SK-N-SH (cell line): ENCODE measurements around the gene CENPP. TPM values are rescaled to one million over a fixed set of nuclear protein-coding genes. Genes with fewer than 3 reads are reported as not detected.

Experiments
- CTCF ChIA-PET: fragments of 300-600, 350-600 bp; formaldehyde crosslinking; extraction: SDS; loops from one replicate; lab custom pipeline; 2021; lab: Yijun Ruan, JAX
- POLR2A ChIA-PET: fragments of 350-600 bp; sonication (Branson Sonifier 250); formaldehyde crosslinking; extraction: SDS; loops from one replicate; lab custom pipeline; 2020; ENCODE audit warnings: antibody characterized with exemption, inconsistent platforms; lab: Yijun Ruan, JAX
- DNase-seq: peaks from one replicate; pipeline ENCODE4 v3.0.0; 2012
- H2AFZ ChIP-seq: fragments of 200-600 bp; sonication (generic); 2 replicates; pipeline ENCODE4 v1.8.1; 2016; ENCODE audit warnings: antibody characterized with exemption, mild to moderate bottlenecking, low read depth
- H3F3A ChIP-seq: fragments of 200-600 bp; sonication (generic); replicated peaks from 2 replicates; pipeline ENCODE3; 2016; ENCODE audit warnings: antibody characterized with exemption, mild to moderate bottlenecking; ENCODE audit not compliant: insufficient read depth
- H3K27ac ChIP-seq, 2 experiments: fragments of 200-500 bp in 1 of 2; fragments of 200-600 bp in 1 of 2; sonication (Bioruptor generic) in 1 of 2; sonication (generic), shearing (Covaris generic) in 1 of 2; 2 replicates each; pipeline versions ENCODE4 v1.5.1 to v1.6.1; 2014 to 2016; ENCODE audit warnings: low read depth in 2 of 2, inconsistent platforms in 1 of 2, low read length in 1 of 2, mild to moderate bottlenecking in 1 of 2, mixed read lengths in 1 of 2
- H3K27me3 ChIP-seq: fragments of 200-600 bp; sonication (generic), shearing (Covaris generic); 2 replicates; pipeline ENCODE4 v1.6.1; 2016; ENCODE audit warnings: mixed run types; ENCODE audit not compliant: insufficient read depth
- H3K36me3 ChIP-seq, 2 experiments: fragments of 200-500 bp in 1 of 2; fragments of 200-600 bp in 1 of 2; sonication (Bioruptor generic) in 1 of 2; sonication (generic) in 1 of 2; replicated peaks in 1 of 2; 2 replicates each; pipeline versions ENCODE3 to v1.5.1; 2014 to 2016; ENCODE audit warnings: low read length in 1 of 2, mild to moderate bottlenecking in 1 of 2; ENCODE audit not compliant: insufficient read depth in 2 of 2, control insufficient read depth in 1 of 2
- H3K4me1 ChIP-seq, 2 experiments: fragments of 200-500 bp in 1 of 2; fragments of 200-600 bp in 1 of 2; sonication (Bioruptor generic) in 1 of 2; sonication (generic), shearing (Covaris generic) in 1 of 2; 2 replicates each; pipeline versions ENCODE4 v1.5.1 to v1.6.1; 2014 to 2016; ENCODE audit warnings: low read depth in 1 of 2, low read length in 1 of 2, mixed run types in 1 of 2; ENCODE audit not compliant: insufficient read depth in 2 of 2, control insufficient read depth in 1 of 2
- H3K4me2 ChIP-seq: fragments of 200-600 bp; sonication (generic), shearing (Covaris generic); 2 replicates; pipeline ENCODE4 v1.6.1; 2017; ENCODE audit warnings: mixed run types
- H3K4me3 ChIP-seq, 2 experiments: fragments of 200-500 bp in 1 of 2; fragments of 200-600 bp in 1 of 2; sonication (Bioruptor generic) in 1 of 2; sonication (generic), shearing (Covaris generic) in 1 of 2; 2 replicates each; pipeline versions ENCODE4 v1.5.1 to v1.8.1; 2014 to 2016; ENCODE audit warnings: low read depth in 2 of 2, inconsistent platforms in 1 of 2, low read length in 1 of 2, mild to moderate bottlenecking in 1 of 2, mixed read lengths in 1 of 2, moderate library complexity in 1 of 2
- H3K79me2 ChIP-seq: fragments of 200-600 bp; sonication (generic); 2 replicates; pipeline ENCODE4 v1.8.1; 2017; ENCODE audit warnings: mild to moderate bottlenecking; ENCODE audit not compliant: insufficient read depth
- H3K9ac ChIP-seq: fragments of 200-600 bp; sonication (generic); 2 replicates; pipeline ENCODE4 v1.6.1; 2017; ENCODE audit warnings: mixed run types
- H3K9me2 ChIP-seq: fragments of 200-600 bp; sonication (generic); 2 replicates; pipeline ENCODE4 v1.6.1; 2017; ENCODE audit warnings: mixed run types
- H3K9me3 ChIP-seq: fragments of 200-600 bp; sonication (generic); 2 replicates; pipeline ENCODE4 v1.6.1; 2017; ENCODE audit warnings: mixed run types, mild to moderate bottlenecking, moderate library complexity
- H4K20me1 ChIP-seq: fragments of 200-600 bp; sonication (generic); 2 replicates; pipeline ENCODE4 v1.6.1; 2017; ENCODE audit warnings: mild to moderate bottlenecking, mixed run types; ENCODE audit not compliant: insufficient read depth
- ELF1 ChIP-seq: IDR thresholded peaks from 2 replicates; pipeline ENCODE4 v1.4.0; 2012
- EP300 ChIP-seq, 2 experiments: IDR thresholded peaks; 2 replicates each; pipeline versions ENCODE4 v1.4.0 to v1.6.1; 2012; ENCODE audit warnings: borderline replicate concordance in 1 of 2, low read depth in 1 of 2, low read length in 1 of 2
- FOSL2 ChIP-seq: IDR thresholded peaks from 2 replicates; pipeline ENCODE4 v1.4.0; 2012; ENCODE audit warnings: low read depth, mild to moderate bottlenecking, moderate library complexity, borderline replicate concordance
- FOXJ3 ChIP-seq: sonication (generic); formaldehyde crosslinking; IDR thresholded peaks from 2 replicates; pipeline ENCODE4 v1.5.1; 2020; ENCODE audit warnings: mild to moderate bottlenecking, missing genetic modification reagents
- GATA2 ChIP-seq: sonication (generic); formaldehyde crosslinking; IDR thresholded peaks from 2 replicates; pipeline ENCODE4 v1.5.0; 2020; ENCODE audit warnings: mild to moderate bottlenecking, missing genetic modification reagents
- JUND ChIP-seq: IDR thresholded peaks from 2 replicates; pipeline ENCODE4 v1.4.0; 2012
- MAX ChIP-seq: IDR thresholded peaks from 2 replicates; pipeline ENCODE4 v1.4.0; 2012; ENCODE audit warnings: low read depth
- MEF2A ChIP-seq: IDR thresholded peaks from 2 replicates; pipeline ENCODE4 v1.4.0; 2012; ENCODE audit warnings: low read depth, borderline replicate concordance
- PBX3 ChIP-seq: IDR thresholded peaks from 2 replicates; pipeline ENCODE4; 2012
- POLR2AphosphoS5 ChIP-seq: IDR thresholded peaks from 2 replicates; pipeline ENCODE4 v1.6.1; 2012; ENCODE audit warnings: low read depth, low read length
- RFX5 ChIP-seq: IDR thresholded peaks from 2 replicates; pipeline ENCODE4 v1.6.1; 2012; ENCODE audit warnings: mild to moderate bottlenecking, improper control_type of control experiment, low read length
- RXRA ChIP-seq: IDR thresholded peaks from 2 replicates; pipeline ENCODE4 v1.4.0; 2012; ENCODE audit warnings: low read depth, mild to moderate bottlenecking, borderline replicate concordance
- SIN3A ChIP-seq: IDR thresholded peaks from 2 replicates; pipeline ENCODE4 v1.6.1; 2012; ENCODE audit warnings: low read depth, mild to moderate bottlenecking, low read length, moderate library complexity, borderline replicate concordance
- SMC3 ChIP-seq: IDR thresholded peaks from 2 replicates; pipeline ENCODE4 v1.6.1; 2012; ENCODE audit warnings: low read depth, low read length, improper control_type of control experiment
- USF1 ChIP-seq: IDR thresholded peaks from 2 replicates; pipeline ENCODE4 v1.4.0; 2012; ENCODE audit warnings: low read depth, borderline replicate concordance
- WGBS: methylation state at CpG from one replicate; pipeline ENCODE4 v1.1.6; 2017; ENCODE audit warnings: low lambda C conversion rate; 5-methylcytosine and 5-hydroxymethylcytosine counted together
- polyA plus RNA-seq, 3 experiments: library from polyadenylated mRNA; depleted of rRNA; stranded (reverse); fragments of >200 nt; gene quantifications; 2 replicates each; pipeline ENCODE4 v1.2.3, GENCODE V29; 2012
- TF ChIP-seq, protein P1 (sequence below): fragments of 200-600 bp; sonication (generic); IDR thresholded peaks from 2 replicates; pipeline ENCODE4 v1.6.1; 2017; ENCODE audit warnings: antibody characterized with exemption, mild to moderate bottlenecking, moderate library complexity
- TF ChIP-seq, protein P2 (sequence below): IDR thresholded peaks from 2 replicates; pipeline ENCODE4 v1.6.1; 2012; ENCODE audit warnings: mild to moderate bottlenecking, low read depth, low read length, moderate library complexity
- TF ChIP-seq, protein P3 (sequence below): IDR thresholded peaks from 2 replicates; pipeline ENCODE4 v1.4.0; 2012; ENCODE audit warnings: low read depth, borderline replicate concordance

The CENPP gene
- polyA plus RNA-seq, 1 of the 3 experiments (the other 2 are of a cell fraction) = 1.3 TPM

GRCh38 chr9:92663951-92664350 lies 338.2 kb downstream of the CENPP start (continued):
- TF ChIP-seq, protein P1, sequence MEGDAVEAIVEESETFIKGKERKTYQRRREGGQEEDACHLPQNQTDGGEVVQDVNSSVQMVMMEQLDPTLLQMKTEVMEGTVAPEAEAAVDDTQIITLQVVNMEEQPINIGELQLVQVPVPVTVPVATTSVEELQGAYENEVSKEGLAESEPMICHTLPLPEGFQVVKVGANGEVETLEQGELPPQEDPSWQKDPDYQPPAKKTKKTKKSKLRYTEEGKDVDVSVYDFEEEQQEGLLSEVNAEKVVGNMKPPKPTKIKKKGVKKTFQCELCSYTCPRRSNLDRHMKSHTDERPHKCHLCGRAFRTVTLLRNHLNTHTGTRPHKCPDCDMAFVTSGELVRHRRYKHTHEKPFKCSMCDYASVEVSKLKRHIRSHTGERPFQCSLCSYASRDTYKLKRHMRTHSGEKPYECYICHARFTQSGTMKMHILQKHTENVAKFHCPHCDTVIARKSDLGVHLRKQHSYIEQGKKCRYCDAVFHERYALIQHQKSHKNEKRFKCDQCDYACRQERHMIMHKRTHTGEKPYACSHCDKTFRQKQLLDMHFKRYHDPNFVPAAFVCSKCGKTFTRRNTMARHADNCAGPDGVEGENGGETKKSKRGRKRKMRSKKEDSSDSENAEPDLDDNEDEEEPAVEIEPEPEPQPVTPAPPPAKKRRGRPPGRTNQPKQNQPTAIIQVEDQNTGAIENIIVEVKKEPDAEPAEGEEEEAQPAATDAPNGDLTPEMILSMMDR = no peak
- TF ChIP-seq, all 33 proteins: peak for 0

- Histone ChIP-seq H3K9ac (no peak overlapping the region), H3K27ac (no peak overlapping the region), H4K20me1 (peaks cover 44% of the 10 kb centered on the region), H3K36me3 (peaks cover 3 to 28% of the 10 kb centered on the region in 2 experiments), H3K4me3 (no peak overlapping the region), H3F3A (no peaks in the 10 kb centered on the region), H3K9me2 (no peaks in the 10 kb centered on the region), H3K9me3 (no peaks in the 10 kb centered on the region), H3K4me1 (peaks cover 0 to 28% of the 10 kb centered on the region in 2 experiments; a peak in 3 of 4 replicates), H3K79me2 (peaks cover 98% of the 10 kb centered on the region), H2AFZ (no peak overlapping the region), H3K27me3 (no peaks in the 10 kb centered on the region), H3K4me2 (no peak overlapping the region)
- ChIA-PET CTCF (no interaction called here), POLR2A (no interaction called here)
- WGBS = 93% methylated on average over 7 of the region's 13 CpGs
- DNase-seq = no peak
- no peak for TF ChIP-seq MAX
- no peak for TF ChIP-seq SMC3
- no peak for TF ChIP-seq EP300 (IDR thresholded peaks at IDR 0.05; ENCODE audit: borderline replicate concordance in 1 of 2, low read depth in 1 of 2, low read length in 1 of 2)
- TF ChIP-seq RXRA = no peak
- TF ChIP-seq GATA2 (CRISPR knock-in tag) = no peak
- no peak for TF ChIP-seq USF1
- no peak for TF ChIP-seq FOSL2
- TF ChIP-seq JUND = no peak
- TF ChIP-seq, protein P2, sequence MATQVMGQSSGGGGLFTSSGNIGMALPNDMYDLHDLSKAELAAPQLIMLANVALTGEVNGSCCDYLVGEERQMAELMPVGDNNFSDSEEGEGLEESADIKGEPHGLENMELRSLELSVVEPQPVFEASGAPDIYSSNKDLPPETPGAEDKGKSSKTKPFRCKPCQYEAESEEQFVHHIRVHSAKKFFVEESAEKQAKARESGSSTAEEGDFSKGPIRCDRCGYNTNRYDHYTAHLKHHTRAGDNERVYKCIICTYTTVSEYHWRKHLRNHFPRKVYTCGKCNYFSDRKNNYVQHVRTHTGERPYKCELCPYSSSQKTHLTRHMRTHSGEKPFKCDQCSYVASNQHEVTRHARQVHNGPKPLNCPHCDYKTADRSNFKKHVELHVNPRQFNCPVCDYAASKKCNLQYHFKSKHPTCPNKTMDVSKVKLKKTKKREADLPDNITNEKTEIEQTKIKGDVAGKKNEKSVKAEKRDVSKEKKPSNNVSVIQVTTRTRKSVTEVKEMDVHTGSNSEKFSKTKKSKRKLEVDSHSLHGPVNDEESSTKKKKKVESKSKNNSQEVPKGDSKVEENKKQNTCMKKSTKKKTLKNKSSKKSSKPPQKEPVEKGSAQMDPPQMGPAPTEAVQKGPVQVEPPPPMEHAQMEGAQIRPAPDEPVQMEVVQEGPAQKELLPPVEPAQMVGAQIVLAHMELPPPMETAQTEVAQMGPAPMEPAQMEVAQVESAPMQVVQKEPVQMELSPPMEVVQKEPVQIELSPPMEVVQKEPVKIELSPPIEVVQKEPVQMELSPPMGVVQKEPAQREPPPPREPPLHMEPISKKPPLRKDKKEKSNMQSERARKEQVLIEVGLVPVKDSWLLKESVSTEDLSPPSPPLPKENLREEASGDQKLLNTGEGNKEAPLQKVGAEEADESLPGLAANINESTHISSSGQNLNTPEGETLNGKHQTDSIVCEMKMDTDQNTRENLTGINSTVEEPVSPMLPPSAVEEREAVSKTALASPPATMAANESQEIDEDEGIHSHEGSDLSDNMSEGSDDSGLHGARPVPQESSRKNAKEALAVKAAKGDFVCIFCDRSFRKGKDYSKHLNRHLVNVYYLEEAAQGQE = no peak
- no peak for TF ChIP-seq RFX5
- TF ChIP-seq ELF1 = no peak
- no peak for TF ChIP-seq MEF2A
- no peak for TF ChIP-seq PBX3
- TF ChIP-seq SIN3A = no peak
- TF ChIP-seq, protein P1 = no peak
- TF ChIP-seq FOXJ3 = no peak
- no peak for TF ChIP-seq POLR2AphosphoS5
- TF ChIP-seq, protein P3, sequence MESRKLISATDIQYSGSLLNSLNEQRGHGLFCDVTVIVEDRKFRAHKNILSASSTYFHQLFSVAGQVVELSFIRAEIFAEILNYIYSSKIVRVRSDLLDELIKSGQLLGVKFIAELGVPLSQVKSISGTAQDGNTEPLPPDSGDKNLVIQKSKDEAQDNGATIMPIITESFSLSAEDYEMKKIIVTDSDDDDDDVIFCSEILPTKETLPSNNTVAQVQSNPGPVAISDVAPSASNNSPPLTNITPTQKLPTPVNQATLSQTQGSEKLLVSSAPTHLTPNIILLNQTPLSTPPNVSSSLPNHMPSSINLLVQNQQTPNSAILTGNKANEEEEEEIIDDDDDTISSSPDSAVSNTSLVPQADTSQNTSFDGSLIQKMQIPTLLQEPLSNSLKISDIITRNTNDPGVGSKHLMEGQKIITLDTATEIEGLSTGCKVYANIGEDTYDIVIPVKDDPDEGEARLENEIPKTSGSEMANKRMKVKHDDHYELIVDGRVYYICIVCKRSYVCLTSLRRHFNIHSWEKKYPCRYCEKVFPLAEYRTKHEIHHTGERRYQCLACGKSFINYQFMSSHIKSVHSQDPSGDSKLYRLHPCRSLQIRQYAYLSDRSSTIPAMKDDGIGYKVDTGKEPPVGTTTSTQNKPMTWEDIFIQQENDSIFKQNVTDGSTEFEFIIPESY = no peak
Measured at GRCh38 chr9:92664394-92665152, 338.8 kb downstream of the CENPP start.
